DND-41 (cell line): ENCODE measurements around the gene RAI1.

ENCODE experiments used
- ATAC-seq: fragments of 200-7000 bp; cut with Tn5 transposase; 3 replicates; pipeline ENCODE4 v1.9.1; 2021; ENCODE audit warnings: low read depth; ENCODE audit not compliant: insufficient read depth
- DNase-seq: peaks from one replicate; pipeline ENCODE4 v3.0.0-alpha.2; 2020
- H2AFZ ChIP-seq: 2 replicates; pipeline ENCODE4 v1.6.0; 2012; ENCODE audit warnings: low read depth, low read length
- H3K27ac ChIP-seq: 2 replicates; pipeline ENCODE4 v1.5.1; 2012; ENCODE audit warnings: low read length, inconsistent platforms
- H3K27me3 ChIP-seq: fragments of 200-600 bp; sonication (generic); 2 replicates; pipeline ENCODE4 v1.6.0; 2012; ENCODE audit warnings: low read length, mild to moderate bottlenecking, inconsistent platforms; ENCODE audit not compliant: insufficient read depth, poor library complexity
- H3K36me3 ChIP-seq: 2 replicates; pipeline ENCODE4 v1.5.1; 2012; ENCODE audit warnings: low read length, inconsistent platforms; ENCODE audit not compliant: insufficient read depth
- H3K4me1 ChIP-seq: 2 replicates; pipeline ENCODE4 v1.5.1; 2012; ENCODE audit warnings: mild to moderate bottlenecking, low read length; ENCODE audit not compliant: insufficient read depth
- H3K4me2 ChIP-seq: 2 replicates; pipeline ENCODE4 v1.6.0; 2012; ENCODE audit warnings: mild to moderate bottlenecking, moderate library complexity, low read length, inconsistent platforms; ENCODE audit not compliant: insufficient read depth
- H3K4me3 ChIP-seq, 2 experiments: fragments of 200-600 bp in 1 of 2; shearing (Covaris generic) in 1 of 2; 2 replicates each; pipeline ENCODE4 v1.5.1; 2012 to 2016; ENCODE audit warnings: inconsistent platforms in 2 of 2, low read length in 2 of 2, mild to moderate bottlenecking in 2 of 2, low read depth in 1 of 2, moderate library complexity in 1 of 2
- H3K79me2 ChIP-seq: 2 replicates; pipeline ENCODE4 v1.6.0; 2012; ENCODE audit warnings: low read length, inconsistent platforms; ENCODE audit not compliant: insufficient read depth
- H3K9ac ChIP-seq: 2 replicates; pipeline ENCODE4 v1.6.0; 2012; ENCODE audit warnings: low read depth, mild to moderate bottlenecking, inconsistent platforms, low read length, moderate library complexity
- H3K9me3 ChIP-seq: 2 replicates; pipeline ENCODE4 v1.5.1; 2012; ENCODE audit warnings: low read length, moderate library complexity, mild to moderate bottlenecking, inconsistent platforms; ENCODE audit not compliant: insufficient read depth, severe bottlenecking
- H4K20me1 ChIP-seq: 2 replicates; pipeline ENCODE4 v1.6.0; 2012; ENCODE audit warnings: low read length; ENCODE audit not compliant: insufficient read depth
- EZH2 ChIP-seq: IDR thresholded peaks from 3 replicates; pipeline ENCODE4 v1.6.1; 2012; ENCODE audit warnings: borderline replicate concordance, low read depth, mild to moderate bottlenecking, moderate library complexity, low read length, inconsistent platforms; ENCODE audit not compliant: severe bottlenecking
- TF ChIP-seq, protein P1 (sequence below): IDR thresholded peaks from 2 replicates; pipeline ENCODE4 v1.5.1; 2012; ENCODE audit warnings: borderline replicate concordance, low read length, moderate library complexity, mild to moderate bottlenecking; ENCODE audit not compliant: poor library complexity, severe bottlenecking; ENCODE audit errors: extremely low read depth

RAI1 gene

DNA sequence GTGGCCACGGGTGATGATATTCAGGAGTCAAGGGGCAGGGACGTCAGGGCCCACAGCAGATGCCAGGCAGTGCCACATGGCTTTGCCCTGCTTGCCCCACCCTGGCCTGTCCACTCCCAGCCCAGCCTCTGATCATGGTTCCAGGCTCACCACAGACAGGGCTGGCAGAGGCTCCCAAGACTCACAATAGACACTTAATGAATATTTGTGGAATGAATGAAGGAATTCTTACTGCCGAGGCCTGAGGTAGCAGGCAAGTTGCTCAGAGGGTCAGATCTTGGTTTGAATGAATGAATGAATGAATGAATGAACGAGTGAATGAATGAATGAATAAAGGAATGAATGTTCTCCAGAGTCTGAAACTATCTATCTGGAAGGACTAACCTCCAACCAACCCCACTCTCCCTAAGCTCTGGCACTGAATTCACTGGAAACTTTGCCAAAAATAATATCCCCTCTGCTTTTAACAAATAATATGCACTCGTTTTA is 60.9 kb downstream of the RAI1 start:
- Histone ChIP-seq H3K4me1 (no peaks in the 10 kb centered on the region), H3K27ac (no peak overlapping the region)

DNA sequence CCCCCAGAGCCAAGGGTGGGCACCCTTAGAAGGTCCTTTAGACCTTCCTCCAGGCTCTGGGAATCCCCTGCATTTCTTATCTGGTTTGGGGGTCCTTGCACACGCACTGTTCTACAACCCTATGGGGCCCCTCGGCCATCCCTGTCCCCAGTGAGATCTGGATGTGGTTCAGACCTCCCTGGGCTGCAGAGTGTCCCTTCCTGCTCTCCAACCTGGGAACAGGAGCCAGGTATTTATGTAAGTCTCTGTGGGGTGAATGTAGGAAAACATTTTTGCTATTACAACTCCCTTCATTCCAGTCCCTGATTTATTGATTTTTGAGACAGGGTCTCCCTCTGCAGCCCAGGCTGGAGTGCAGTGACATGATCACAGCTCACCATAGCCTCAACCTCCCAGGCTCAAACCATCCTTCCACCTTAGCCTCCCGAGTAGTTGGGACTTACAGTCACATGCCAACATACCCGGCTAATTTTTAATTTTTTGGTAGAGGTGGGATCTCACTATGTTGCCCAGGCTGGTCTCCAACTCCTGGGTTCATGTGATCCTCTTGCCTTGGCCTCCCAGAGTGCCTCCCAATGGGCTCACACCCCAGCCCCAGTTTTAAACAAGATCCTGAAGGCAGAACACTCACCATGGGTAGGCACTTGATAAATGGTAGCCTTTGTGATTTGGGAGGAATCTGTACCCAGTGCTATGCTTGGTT is 61.6 kb downstream of the RAI1 start:
- Histone ChIP-seq H2AFZ (no peak overlapping the region), H3K27me3 (no peaks in the 10 kb centered on the region), H3K27ac (no peak overlapping the region), H4K20me1 (peaks cover 90% of the 10 kb centered on the region), H3K4me1 (no peaks in the 10 kb centered on the region), H3K79me2 (peaks cover 92% of the 10 kb centered on the region), H3K4me2 (no peak overlapping the region), H3K4me3 (no peak overlapping the region), H3K36me3 (peaks cover 9% of the 10 kb centered on the region; the same call in 1 of the 2 replicates), H3K9ac (no peak overlapping the region), H3K9me3 (no peaks in the 10 kb centered on the region)
- ATAC-seq (no peak), DNase-seq (no peak)
- TF ChIP-seq, protein P1, sequence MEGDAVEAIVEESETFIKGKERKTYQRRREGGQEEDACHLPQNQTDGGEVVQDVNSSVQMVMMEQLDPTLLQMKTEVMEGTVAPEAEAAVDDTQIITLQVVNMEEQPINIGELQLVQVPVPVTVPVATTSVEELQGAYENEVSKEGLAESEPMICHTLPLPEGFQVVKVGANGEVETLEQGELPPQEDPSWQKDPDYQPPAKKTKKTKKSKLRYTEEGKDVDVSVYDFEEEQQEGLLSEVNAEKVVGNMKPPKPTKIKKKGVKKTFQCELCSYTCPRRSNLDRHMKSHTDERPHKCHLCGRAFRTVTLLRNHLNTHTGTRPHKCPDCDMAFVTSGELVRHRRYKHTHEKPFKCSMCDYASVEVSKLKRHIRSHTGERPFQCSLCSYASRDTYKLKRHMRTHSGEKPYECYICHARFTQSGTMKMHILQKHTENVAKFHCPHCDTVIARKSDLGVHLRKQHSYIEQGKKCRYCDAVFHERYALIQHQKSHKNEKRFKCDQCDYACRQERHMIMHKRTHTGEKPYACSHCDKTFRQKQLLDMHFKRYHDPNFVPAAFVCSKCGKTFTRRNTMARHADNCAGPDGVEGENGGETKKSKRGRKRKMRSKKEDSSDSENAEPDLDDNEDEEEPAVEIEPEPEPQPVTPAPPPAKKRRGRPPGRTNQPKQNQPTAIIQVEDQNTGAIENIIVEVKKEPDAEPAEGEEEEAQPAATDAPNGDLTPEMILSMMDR: no peak
- TF ChIP-seq EZH2: no peak

More for the DNA sequence above, 60.9 kb downstream of the RAI1 start:
- Histone ChIP-seq H3K27me3 (no peaks in the 10 kb centered on the region), H3K4me3 (no peak overlapping the region), H3K9ac (no peak overlapping the region), H2AFZ (no peak overlapping the region), H3K79me2 (peaks cover 92% of the 10 kb centered on the region), H4K20me1 (peaks cover 90% of the 10 kb centered on the region), H3K36me3 (peaks cover 8% of the 10 kb centered on the region; the same call in 1 of the 2 replicates), H3K4me2 (no peak overlapping the region), H3K9me3 (no peaks in the 10 kb centered on the region)
- no peak for DNase-seq
- no peak for ATAC-seq
- TF ChIP-seq, protein P1: no peak
- TF ChIP-seq EZH2: no peak

DNA sequence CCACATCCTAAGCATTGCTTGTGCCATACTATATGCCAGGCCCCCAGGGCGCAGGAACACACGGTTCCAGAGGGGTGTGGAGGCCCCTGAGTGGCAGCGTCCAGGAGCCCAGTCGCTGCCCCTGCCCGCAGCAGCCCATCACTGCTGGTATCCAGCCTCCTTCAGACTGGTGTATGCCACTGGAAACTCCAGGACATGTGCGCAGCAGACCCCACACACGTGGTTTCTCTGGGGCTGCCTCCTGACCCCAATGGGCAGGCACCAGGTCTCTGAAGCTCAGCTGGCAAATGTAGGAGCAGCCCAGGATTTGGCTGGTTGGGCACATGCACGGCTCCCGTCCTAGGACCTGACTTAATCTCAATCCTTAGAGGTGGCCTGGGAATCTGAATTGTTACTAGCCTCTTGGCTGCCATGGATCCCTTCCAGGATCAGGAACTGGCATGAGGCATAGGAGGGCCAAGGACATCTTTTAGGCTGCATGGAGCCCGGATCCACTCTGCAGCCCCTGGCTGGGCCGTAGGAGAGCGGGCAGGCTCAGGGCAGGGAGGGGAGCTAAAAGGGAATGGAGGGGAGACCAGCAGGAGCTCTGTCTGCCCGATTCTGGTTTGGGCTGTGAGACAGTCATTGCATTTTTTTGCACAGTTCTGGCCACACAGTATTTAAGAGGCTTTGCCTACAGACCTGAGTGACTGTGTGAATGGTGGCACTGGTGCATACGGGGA is 62.3 kb downstream of the RAI1 start:
- Histone ChIP-seq H3K27ac (no peak overlapping the region), H4K20me1 (peaks cover 90% of the 10 kb centered on the region), H3K9ac (no peak overlapping the region)

More for the DNA sequence above, 62.3 kb downstream of the RAI1 start:
- TF ChIP-seq EZH2: no peak
- TF ChIP-seq, protein P1: no peak
- peaks cover 93% of the 10 kb centered on the region for H3K79me2 ChIP-seq
- H3K4me1 ChIP-seq: no peaks in the 10 kb centered on the region
- DNase-seq: no peak
- no peaks in the 10 kb centered on the region for H3K9me3 ChIP-seq
- no peak overlapping the region for H3K4me2 ChIP-seq
- no peaks in the 10 kb centered on the region for H3K27me3 ChIP-seq
- H3K4me3 ChIP-seq: no peak overlapping the region
- 0 out of 3 replicates have a peak, but pooled peaks have one; percentile 18 for ATAC-seq
- peaks cover 11% of the 10 kb centered on the region; the same call in 1 of the 2 replicates for H3K36me3 ChIP-seq
- H2AFZ ChIP-seq: no peak overlapping the region
